ENCODE results near the gene COA1.

The COA1 gene

DNA sequence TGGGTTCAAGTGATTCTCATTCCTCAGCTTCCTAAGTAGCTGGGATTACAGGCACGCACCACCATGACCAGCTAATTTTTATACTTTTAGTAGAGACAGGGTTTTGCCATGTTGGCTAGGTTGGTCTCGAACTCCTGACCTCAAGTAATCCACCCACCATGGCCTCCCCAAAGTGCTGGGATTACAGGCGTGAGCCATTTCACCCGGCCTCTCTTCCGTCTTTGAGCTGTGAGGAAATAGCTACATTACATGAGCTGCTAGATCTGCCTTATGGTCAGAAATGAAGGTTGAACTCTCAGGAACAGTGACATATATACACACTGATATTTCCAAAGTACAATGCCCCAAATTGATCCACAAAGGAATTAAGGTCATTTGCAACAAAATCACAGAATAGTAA, 31.5 kb upstream of the COA1 start:
- H3K4me1 ChIP-seq (ENCODE audit: low read length): peaks cover 36% of the 10 kb centered on the region
- H4K20me1 ChIP-seq (ENCODE audit: insufficient read depth, low read length): no peaks in the 10 kb centered on the region
- no peaks in the 10 kb centered on the region for H3K36me3 ChIP-seq (replicated peaks; ENCODE audit: insufficient read depth, low read length)
- H3K4me3 ChIP-seq (ENCODE audit: low read length): no peak overlapping the region
- no peaks in the 10 kb centered on the region for H3K9me2 ChIP-seq (replicated peaks; ENCODE audit: insufficient read depth, low read length)
- no peak overlapping the region for H3K27ac ChIP-seq (ENCODE audit: low read length)
- TF ChIP-seq, protein P1, sequence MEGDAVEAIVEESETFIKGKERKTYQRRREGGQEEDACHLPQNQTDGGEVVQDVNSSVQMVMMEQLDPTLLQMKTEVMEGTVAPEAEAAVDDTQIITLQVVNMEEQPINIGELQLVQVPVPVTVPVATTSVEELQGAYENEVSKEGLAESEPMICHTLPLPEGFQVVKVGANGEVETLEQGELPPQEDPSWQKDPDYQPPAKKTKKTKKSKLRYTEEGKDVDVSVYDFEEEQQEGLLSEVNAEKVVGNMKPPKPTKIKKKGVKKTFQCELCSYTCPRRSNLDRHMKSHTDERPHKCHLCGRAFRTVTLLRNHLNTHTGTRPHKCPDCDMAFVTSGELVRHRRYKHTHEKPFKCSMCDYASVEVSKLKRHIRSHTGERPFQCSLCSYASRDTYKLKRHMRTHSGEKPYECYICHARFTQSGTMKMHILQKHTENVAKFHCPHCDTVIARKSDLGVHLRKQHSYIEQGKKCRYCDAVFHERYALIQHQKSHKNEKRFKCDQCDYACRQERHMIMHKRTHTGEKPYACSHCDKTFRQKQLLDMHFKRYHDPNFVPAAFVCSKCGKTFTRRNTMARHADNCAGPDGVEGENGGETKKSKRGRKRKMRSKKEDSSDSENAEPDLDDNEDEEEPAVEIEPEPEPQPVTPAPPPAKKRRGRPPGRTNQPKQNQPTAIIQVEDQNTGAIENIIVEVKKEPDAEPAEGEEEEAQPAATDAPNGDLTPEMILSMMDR (IDR thresholded peaks at IDR 0.05; ENCODE audit: low read length): no peak
- TF ChIP-seq EZH2 (optimal IDR thresholded peaks at IDR 0.05; ENCODE audit: low read depth, low read length): no peak
- TF ChIP-seq EZH2phosphoT487 (IDR thresholded peaks at IDR 0.05; ENCODE audit: low read length): no peak
- H3K4me2 ChIP-seq (ENCODE audit: low read depth, low read length): no peak overlapping the region
- peaks cover 29% of the 10 kb centered on the region for H3K79me2 ChIP-seq (ENCODE audit: low read length)
- DNase-seq: no peak
- no peak overlapping the region for H3K9ac ChIP-seq (ENCODE audit: low read length)
- H2AFZ ChIP-seq (ENCODE audit: low read length): no peak overlapping the region
- H3K9me3 ChIP-seq (replicated peaks; ENCODE audit: insufficient read depth, low read length): no peaks in the 10 kb centered on the region
- H3F3A ChIP-seq (ENCODE audit: insufficient read depth, low read length): peaks cover 17% of the 10 kb centered on the region
- H3K27me3 ChIP-seq (replicated peaks; ENCODE audit: insufficient read depth, low read length): no peaks in the 10 kb centered on the region

DNA sequence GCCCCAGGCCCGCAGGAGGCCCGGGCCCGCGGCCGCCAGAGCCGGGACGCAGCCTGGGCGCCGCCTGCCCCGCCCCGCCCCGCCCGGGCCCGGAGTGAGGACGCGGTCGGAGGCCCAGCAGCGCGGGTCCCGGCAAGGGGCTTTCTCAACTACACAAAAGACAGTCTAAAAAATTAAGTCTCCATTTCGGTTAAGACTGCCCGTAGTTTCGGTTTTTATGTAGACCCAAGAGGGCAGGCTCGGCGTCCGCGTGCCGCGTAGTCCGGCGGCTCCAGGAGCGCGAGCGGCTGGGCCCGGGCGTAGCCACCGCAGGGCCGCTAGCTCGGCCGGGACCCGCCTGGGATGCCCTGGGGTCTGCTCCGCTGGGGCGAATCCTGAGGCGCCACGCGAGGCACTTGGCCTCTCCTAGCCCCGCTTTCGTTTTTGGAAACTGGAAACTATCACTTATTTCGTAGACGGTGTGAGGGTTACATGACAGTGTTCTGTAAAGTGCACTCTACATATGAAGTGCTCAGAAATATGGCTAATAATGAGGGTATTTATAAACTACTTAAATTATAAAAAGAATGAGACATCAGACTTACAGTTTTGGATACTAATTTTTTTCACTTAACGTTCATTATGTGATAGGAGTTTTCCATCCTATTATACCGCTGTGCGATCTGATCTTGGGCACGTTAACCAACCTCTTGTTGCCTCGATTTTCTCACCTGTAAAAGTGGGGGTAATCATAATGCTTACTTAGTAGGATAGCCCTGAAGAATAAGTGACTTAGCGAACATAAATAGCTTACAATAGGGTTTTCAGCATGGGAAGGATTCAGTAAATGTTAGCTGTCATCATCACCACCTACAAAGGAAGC, 29.7 kb upstream of the COA1 start:
- H3K4me3 ChIP-seq (ENCODE audit: low read length): peak overlapping the region; percentile 85
- H3K27me3 ChIP-seq (replicated peaks; ENCODE audit: insufficient read depth, low read length): no peaks in the 10 kb centered on the region
- H3K9ac ChIP-seq (ENCODE audit: low read length): peak overlapping the region; percentile 61
- peak; percentile 42 for DNase-seq
- H4K20me1 ChIP-seq (ENCODE audit: insufficient read depth, low read length): no peaks in the 10 kb centered on the region
- no peaks in the 10 kb centered on the region for H3K36me3 ChIP-seq (replicated peaks; ENCODE audit: insufficient read depth, low read length)
- H3K4me2 ChIP-seq (ENCODE audit: low read depth, low read length): peak overlapping the region; percentile 83
- H3K79me2 ChIP-seq (ENCODE audit: low read length): peaks cover 26% of the 10 kb centered on the region
- H3K9me2 ChIP-seq (replicated peaks; ENCODE audit: insufficient read depth, low read length): no peaks in the 10 kb centered on the region
- TF ChIP-seq EZH2 (optimal IDR thresholded peaks at IDR 0.05; ENCODE audit: low read depth, low read length): no peak
- no peak for TF ChIP-seq EZH2phosphoT487 (IDR thresholded peaks at IDR 0.05; ENCODE audit: low read length)
- TF ChIP-seq, protein P1 (IDR thresholded peaks at IDR 0.05; ENCODE audit: low read length): no peak
- H3K4me1 ChIP-seq (ENCODE audit: low read length): peaks cover 41% of the 10 kb centered on the region
- peak overlapping the region; percentile 66; the same call in 1 of the 2 replicates for H3K27ac ChIP-seq (ENCODE audit: low read length)
- H3K9me3 ChIP-seq (replicated peaks; ENCODE audit: insufficient read depth, low read length): no peaks in the 10 kb centered on the region
- peak overlapping the region; percentile 76 for H2AFZ ChIP-seq (ENCODE audit: low read length)
- H3F3A ChIP-seq (ENCODE audit: insufficient read depth, low read length): peaks cover 17% of the 10 kb centered on the region

DNA sequence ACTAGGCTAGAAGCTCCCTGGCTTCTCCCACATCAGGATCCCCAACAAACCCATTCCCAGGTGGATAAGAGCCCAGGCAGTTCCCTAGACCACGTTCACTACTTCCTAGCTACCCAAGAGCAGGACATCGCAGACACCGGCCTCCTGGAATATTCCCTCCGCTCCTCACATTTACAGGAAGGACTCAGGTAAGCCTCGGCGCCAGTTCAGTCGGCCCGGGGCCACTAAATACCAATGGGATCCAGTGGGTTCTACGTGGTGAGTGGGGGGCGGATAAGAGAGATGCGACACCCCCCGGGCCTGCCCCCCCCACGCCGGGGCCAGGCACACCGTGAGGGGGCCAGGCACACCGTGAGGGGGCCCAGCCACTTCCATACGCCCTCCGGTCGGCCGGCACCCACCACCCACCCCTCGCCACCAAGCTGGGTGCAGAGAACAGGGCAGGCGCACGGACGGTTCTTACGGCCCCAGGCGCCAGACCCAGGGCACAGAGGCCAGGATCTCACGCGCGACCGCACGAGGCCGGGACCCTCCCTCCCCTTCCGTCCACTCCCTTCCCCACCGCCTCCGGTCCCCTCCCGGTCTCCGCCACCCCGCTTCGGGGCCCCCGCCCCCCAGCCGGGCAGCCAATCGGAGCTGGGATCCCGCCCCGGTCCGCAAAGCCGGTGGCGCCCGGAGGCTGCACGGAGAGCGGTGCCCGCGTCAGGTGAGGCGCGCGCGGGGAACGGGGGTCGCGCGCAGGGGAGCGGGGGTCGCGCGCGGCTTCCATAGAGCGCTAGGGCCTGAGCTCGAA, 28.9 kb upstream of the COA1 start, which contains the start of gene BLVRA:
TSS of gene BLVRA (plus strand) at position 652 of the 793 bp plus-strand sequence. CDS start 12,479 bp downstream, outside the sequence.
- Histone ChIP-seq H3K9me3 (replicated peaks; ENCODE audit: insufficient read depth, low read length) (no peaks in the 10 kb centered on the region), H3K9ac (ENCODE audit: low read length) (peak within 1 kb of the TSS; percentile 61), H3K79me2 (ENCODE audit: low read length) (peaks cover 24% of the 10 kb centered on the region), H3K4me3 (ENCODE audit: low read length) (peak within 1 kb of the TSS; percentile 85), H3K4me1 (ENCODE audit: low read length) (peaks cover 49% of the 10 kb centered on the region), H3K36me3 (replicated peaks; ENCODE audit: insufficient read depth, low read length) (no peaks in the 10 kb centered on the region), H3K4me2 (ENCODE audit: low read depth, low read length) (peak within 1 kb of the TSS; percentile 83), H3K27ac (ENCODE audit: low read length) (peak within 1 kb of the TSS; percentile 66; the same call in 1 of the 2 replicates), H2AFZ (ENCODE audit: low read length) (peak within 1 kb of the TSS; percentile 78), H3K9me2 (replicated peaks; ENCODE audit: insufficient read depth, low read length) (no peaks in the 10 kb centered on the region), H3K27me3 (replicated peaks; ENCODE audit: insufficient read depth, low read length) (no peaks in the 10 kb centered on the region), H4K20me1 (ENCODE audit: insufficient read depth, low read length) (no peaks in the 10 kb centered on the region), H3F3A (ENCODE audit: insufficient read depth, low read length) (peaks cover 17% of the 10 kb centered on the region)
- TF ChIP-seq, protein P1 (IDR thresholded peaks at IDR 0.05; ENCODE audit: low read length): no peak
- TF ChIP-seq EZH2 (optimal IDR thresholded peaks at IDR 0.05; ENCODE audit: low read depth, low read length) (no peak), EZH2phosphoT487 (IDR thresholded peaks at IDR 0.05; ENCODE audit: low read length) (no peak)
- DNase-seq: peak; percentile 68
